ENCODE measurements around the gene TP53INP2. TPM values are rescaled to one million over a fixed set of nuclear protein-coding genes. Genes with fewer than 3 reads are reported as not detected.

TP53INP2 gene
- total and polyA plus RNA-seq, 9 of the 15 experiments (the other 6 are each of a cell fraction or from before 2014, with no cell fraction given), result 0.43 to 5.0 (median 1.3) TPM

- TF ChIP-seq LEF1 (IDR thresholded peaks at IDR 0.05), result peak; percentile 88
- TF ChIP-seq POU5F1 (IDR thresholded peaks at IDR 0.05; ENCODE audit: borderline replicate concordance, low read depth, low read length, partially characterized antibody), result no peak
- TF ChIP-seq, protein P1, sequence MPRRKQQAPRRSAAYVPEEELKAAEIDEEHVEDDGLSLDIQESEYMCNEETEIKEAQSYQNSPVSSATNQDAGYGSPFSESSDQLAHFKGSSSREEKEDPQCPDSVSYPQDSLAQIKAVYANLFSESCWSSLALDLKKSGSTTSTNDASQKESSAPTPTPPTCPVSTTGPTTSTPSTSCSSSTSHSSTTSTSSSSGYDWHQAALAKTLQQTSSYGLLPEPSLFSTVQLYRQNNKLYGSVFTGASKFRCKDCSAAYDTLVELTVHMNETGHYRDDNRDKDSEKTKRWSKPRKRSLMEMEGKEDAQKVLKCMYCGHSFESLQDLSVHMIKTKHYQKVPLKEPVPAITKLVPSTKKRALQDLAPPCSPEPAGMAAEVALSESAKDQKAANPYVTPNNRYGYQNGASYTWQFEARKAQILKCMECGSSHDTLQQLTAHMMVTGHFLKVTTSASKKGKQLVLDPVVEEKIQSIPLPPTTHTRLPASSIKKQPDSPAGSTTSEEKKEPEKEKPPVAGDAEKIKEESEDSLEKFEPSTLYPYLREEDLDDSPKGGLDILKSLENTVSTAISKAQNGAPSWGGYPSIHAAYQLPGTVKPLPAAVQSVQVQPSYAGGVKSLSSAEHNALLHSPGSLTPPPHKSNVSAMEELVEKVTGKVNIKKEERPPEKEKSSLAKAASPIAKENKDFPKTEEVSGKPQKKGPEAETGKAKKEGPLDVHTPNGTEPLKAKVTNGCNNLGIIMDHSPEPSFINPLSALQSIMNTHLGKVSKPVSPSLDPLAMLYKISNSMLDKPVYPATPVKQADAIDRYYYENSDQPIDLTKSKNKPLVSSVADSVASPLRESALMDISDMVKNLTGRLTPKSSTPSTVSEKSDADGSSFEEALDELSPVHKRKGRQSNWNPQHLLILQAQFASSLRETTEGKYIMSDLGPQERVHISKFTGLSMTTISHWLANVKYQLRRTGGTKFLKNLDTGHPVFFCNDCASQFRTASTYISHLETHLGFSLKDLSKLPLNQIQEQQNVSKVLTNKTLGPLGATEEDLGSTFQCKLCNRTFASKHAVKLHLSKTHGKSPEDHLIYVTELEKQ (CRISPR knock-in tag; IDR thresholded peaks at IDR 0.05), result no peak
- TF ChIP-seq, protein P2, sequence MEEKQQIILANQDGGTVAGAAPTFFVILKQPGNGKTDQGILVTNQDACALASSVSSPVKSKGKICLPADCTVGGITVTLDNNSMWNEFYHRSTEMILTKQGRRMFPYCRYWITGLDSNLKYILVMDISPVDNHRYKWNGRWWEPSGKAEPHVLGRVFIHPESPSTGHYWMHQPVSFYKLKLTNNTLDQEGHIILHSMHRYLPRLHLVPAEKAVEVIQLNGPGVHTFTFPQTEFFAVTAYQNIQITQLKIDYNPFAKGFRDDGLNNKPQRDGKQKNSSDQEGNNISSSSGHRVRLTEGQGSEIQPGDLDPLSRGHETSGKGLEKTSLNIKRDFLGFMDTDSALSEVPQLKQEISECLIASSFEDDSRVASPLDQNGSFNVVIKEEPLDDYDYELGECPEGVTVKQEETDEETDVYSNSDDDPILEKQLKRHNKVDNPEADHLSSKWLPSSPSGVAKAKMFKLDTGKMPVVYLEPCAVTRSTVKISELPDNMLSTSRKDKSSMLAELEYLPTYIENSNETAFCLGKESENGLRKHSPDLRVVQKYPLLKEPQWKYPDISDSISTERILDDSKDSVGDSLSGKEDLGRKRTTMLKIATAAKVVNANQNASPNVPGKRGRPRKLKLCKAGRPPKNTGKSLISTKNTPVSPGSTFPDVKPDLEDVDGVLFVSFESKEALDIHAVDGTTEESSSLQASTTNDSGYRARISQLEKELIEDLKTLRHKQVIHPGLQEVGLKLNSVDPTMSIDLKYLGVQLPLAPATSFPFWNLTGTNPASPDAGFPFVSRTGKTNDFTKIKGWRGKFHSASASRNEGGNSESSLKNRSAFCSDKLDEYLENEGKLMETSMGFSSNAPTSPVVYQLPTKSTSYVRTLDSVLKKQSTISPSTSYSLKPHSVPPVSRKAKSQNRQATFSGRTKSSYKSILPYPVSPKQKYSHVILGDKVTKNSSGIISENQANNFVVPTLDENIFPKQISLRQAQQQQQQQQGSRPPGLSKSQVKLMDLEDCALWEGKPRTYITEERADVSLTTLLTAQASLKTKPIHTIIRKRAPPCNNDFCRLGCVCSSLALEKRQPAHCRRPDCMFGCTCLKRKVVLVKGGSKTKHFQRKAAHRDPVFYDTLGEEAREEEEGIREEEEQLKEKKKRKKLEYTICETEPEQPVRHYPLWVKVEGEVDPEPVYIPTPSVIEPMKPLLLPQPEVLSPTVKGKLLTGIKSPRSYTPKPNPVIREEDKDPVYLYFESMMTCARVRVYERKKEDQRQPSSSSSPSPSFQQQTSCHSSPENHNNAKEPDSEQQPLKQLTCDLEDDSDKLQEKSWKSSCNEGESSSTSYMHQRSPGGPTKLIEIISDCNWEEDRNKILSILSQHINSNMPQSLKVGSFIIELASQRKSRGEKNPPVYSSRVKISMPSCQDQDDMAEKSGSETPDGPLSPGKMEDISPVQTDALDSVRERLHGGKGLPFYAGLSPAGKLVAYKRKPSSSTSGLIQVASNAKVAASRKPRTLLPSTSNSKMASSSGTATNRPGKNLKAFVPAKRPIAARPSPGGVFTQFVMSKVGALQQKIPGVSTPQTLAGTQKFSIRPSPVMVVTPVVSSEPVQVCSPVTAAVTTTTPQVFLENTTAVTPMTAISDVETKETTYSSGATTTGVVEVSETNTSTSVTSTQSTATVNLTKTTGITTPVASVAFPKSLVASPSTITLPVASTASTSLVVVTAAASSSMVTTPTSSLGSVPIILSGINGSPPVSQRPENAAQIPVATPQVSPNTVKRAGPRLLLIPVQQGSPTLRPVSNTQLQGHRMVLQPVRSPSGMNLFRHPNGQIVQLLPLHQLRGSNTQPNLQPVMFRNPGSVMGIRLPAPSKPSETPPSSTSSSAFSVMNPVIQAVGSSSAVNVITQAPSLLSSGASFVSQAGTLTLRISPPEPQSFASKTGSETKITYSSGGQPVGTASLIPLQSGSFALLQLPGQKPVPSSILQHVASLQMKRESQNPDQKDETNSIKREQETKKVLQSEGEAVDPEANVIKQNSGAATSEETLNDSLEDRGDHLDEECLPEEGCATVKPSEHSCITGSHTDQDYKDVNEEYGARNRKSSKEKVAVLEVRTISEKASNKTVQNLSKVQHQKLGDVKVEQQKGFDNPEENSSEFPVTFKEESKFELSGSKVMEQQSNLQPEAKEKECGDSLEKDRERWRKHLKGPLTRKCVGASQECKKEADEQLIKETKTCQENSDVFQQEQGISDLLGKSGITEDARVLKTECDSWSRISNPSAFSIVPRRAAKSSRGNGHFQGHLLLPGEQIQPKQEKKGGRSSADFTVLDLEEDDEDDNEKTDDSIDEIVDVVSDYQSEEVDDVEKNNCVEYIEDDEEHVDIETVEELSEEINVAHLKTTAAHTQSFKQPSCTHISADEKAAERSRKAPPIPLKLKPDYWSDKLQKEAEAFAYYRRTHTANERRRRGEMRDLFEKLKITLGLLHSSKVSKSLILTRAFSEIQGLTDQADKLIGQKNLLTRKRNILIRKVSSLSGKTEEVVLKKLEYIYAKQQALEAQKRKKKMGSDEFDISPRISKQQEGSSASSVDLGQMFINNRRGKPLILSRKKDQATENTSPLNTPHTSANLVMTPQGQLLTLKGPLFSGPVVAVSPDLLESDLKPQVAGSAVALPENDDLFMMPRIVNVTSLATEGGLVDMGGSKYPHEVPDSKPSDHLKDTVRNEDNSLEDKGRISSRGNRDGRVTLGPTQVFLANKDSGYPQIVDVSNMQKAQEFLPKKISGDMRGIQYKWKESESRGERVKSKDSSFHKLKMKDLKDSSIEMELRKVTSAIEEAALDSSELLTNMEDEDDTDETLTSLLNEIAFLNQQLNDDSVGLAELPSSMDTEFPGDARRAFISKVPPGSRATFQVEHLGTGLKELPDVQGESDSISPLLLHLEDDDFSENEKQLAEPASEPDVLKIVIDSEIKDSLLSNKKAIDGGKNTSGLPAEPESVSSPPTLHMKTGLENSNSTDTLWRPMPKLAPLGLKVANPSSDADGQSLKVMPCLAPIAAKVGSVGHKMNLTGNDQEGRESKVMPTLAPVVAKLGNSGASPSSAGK (IDR thresholded peaks at IDR 0.05), result peak; percentile 36; the same call in 1 of the 2 replicates
- TF ChIP-seq JUND (IDR thresholded peaks at IDR 0.05; ENCODE audit: borderline replicate concordance, low read depth, low read length), result peak; percentile 99
- peak; percentile 99; the same call in 2 of the 3 replicates for TF ChIP-seq JUND (tag; IDR thresholded peaks at IDR 0.05; ENCODE audit: borderline replicate concordance, low read depth, low read length)
- TF ChIP-seq ID3 (CRISPR knock-in tag; IDR thresholded peaks at IDR 0.05), result no peak
- TF ChIP-seq ID3 (tag; IDR thresholded peaks at IDR 0.05), result no peak
- no peak for TF ChIP-seq ZBTB43 (CRISPR knock-in tag; IDR thresholded peaks at IDR 0.05)
- TF ChIP-seq ZFX (CRISPR knock-in tag; IDR thresholded peaks at IDR 0.05), result no peak
These were observed 9.2 kb downstream of the TP53INP2 start (continued) for GRCh38 chr20:34713194-34713943.
